HepG2 (cell line): ENCODE data around the gene FMO2. TPM values are rescaled to one million over a fixed set of nuclear protein-coding genes. Genes with fewer than 3 reads are reported as not detected.

Experiments used
- ATAC-seq: fragments of 200-7000 bp; cut with Tn5 transposase; 3 replicates; pipeline ENCODE4 v1.9.1; 2020; ENCODE audit warnings: mild to moderate bottlenecking, moderate library complexity
- BruUV-seq: library from RNA; stranded (reverse); fragments of 400-500 nt; replicated peaks from 2 replicates; lab custom pipeline; 2021; lab: Mats Ljungman, UMichigan
- CTCF ChIA-PET: fragments of 300-600 bp; formaldehyde crosslinking; extraction: SDS; loops from one replicate; lab custom pipeline; 2021; ENCODE audit warnings: low total read pairs, inconsistent platforms, low intra/inter-chr PET ratio; lab: Yijun Ruan, JAX
- POLR2A ChIA-PET: fragments of 350-600 bp; sonication (Branson Sonifier 250); formaldehyde crosslinking; loops from one replicate; lab custom pipeline; 2020; ENCODE audit warnings: antibody characterized with exemption, inconsistent platforms; lab: Yijun Ruan, JAX
- DNase-seq: peaks from one replicate; pipeline ENCODE4 v3.0.0-alpha.2; 2015; ENCODE audit warnings: low spot score
- FAIRE-seq: peaks from 3 replicates; lab custom pipeline; 2011; peaks lifted over from hg19 to GRCh38; lab: Jason Lieb, UNC
- H2AFZ ChIP-seq: one replicate; pipeline ENCODE4 v1.6.1; 2011; ENCODE audit warnings: low read length, inconsistent platforms
- H3K27ac ChIP-seq: fragments of 300-600 bp; 3 replicates; pipeline ENCODE4 v1.8.0; 2011; ENCODE audit warnings: mixed run types, mild to moderate bottlenecking, mixed read lengths, low read length, inconsistent platforms; ENCODE audit not compliant: insufficient read depth; ENCODE audit errors: extremely low read length
- H3K27me3 ChIP-seq, 2 experiments: fragments of 200-600 bp in 1 of 2; 2 replicates in 1 of 2; 3 replicates in 1 of 2; pipeline versions ENCODE4 v1.6.0 to v1.8.0; 2011; ENCODE audit warnings: low read length in 2 of 2, mild to moderate bottlenecking in 2 of 2, moderate library complexity in 2 of 2, inconsistent platforms in 1 of 2; ENCODE audit not compliant: insufficient read depth in 2 of 2, control insufficient read depth in 1 of 2
- H3K36me3 ChIP-seq, 2 experiments: fragments of 200-600 bp in 1 of 2; replicated peaks in 1 of 2; 2 replicates in 1 of 2; 3 replicates in 1 of 2; pipeline versions ENCODE4 v1.5.1 to v1.8.0; 2011; ENCODE audit warnings: low read length in 2 of 2, inconsistent platforms in 1 of 2; ENCODE audit not compliant: insufficient read depth in 2 of 2, control insufficient read depth in 1 of 2
- H3K4me1 ChIP-seq: 2 replicates; pipeline ENCODE4 v1.5.1; 2012; ENCODE audit warnings: low read length, inconsistent platforms; ENCODE audit not compliant: insufficient read depth
- H3K4me2 ChIP-seq: 2 replicates; pipeline ENCODE4 v1.6.0; 2011; ENCODE audit warnings: low read depth, low read length, inconsistent platforms
- H3K4me3 ChIP-seq, 3 experiments: fragments of 200-600 bp in 1 of 3; sonication (generic), shearing (Covaris generic) in 1 of 3; replicated peaks in 1 of 3; 2 replicates each; pipeline ENCODE4 v1.5.1; 2011 to 2016; ENCODE audit warnings: low read length in 3 of 3, inconsistent platforms in 2 of 3, low read depth in 2 of 3, mild to moderate bottlenecking in 2 of 3, control low read depth in 1 of 3, mixed read lengths in 1 of 3; ENCODE audit not compliant: insufficient read depth in 1 of 3
- H3K79me2 ChIP-seq: one replicate; pipeline ENCODE4 v1.6.1; 2011; ENCODE audit warnings: low read length, inconsistent platforms; ENCODE audit not compliant: insufficient read depth
- H3K9ac ChIP-seq: 2 replicates; pipeline ENCODE4 v1.6.0; 2011; ENCODE audit warnings: mild to moderate bottlenecking, low read depth, low read length, inconsistent platforms; ENCODE audit not compliant: insufficient read depth
- H3K9me3 ChIP-seq: 2 replicates; pipeline ENCODE4 v1.5.1; 2012; ENCODE audit warnings: mild to moderate bottlenecking, low read length
- H4K20me1 ChIP-seq: 2 replicates; pipeline ENCODE4 v1.6.0; 2011; ENCODE audit warnings: inconsistent platforms, mild to moderate bottlenecking, low read length, moderate library complexity; ENCODE audit not compliant: insufficient read depth
- GLI4 ChIP-seq: sonication (generic); formaldehyde crosslinking; IDR thresholded peaks from 2 replicates; pipeline ENCODE4 v1.5.1; 2020; ENCODE audit warnings: missing genetic modification reagents, mild to moderate bottlenecking, moderate library complexity, borderline replicate concordance
- HIVEP1 ChIP-seq: sonication (generic); formaldehyde crosslinking; IDR thresholded peaks from 2 replicates; pipeline ENCODE4 v1.4.0; 2020; ENCODE audit warnings: mild to moderate bottlenecking, missing genetic modification reagents
- MYC ChIP-seq: sonication (generic); formaldehyde crosslinking; IDR thresholded peaks from 2 replicates; pipeline ENCODE4 v1.9.0; 2021; ENCODE audit warnings: missing genetic modification reagents, borderline replicate concordance
- SSRP1 ChIP-seq: IDR thresholded peaks from 2 replicates; pipeline ENCODE4 v1.6.1; 2016; ENCODE audit warnings: control low read depth
- XRCC5 ChIP-seq: fragments of 200-400 bp; formaldehyde crosslinking; optimal IDR thresholded peaks from 2 replicates; pipeline ENCODE3; 2017; ENCODE audit warnings: mild to moderate bottlenecking, low read length
- ZNF296 ChIP-seq: sonication (generic); formaldehyde crosslinking; conservative IDR thresholded peaks from 2 replicates; pipeline ENCODE4 v1.5.0; 2020; ENCODE audit warnings: mild to moderate bottlenecking, missing genetic modification reagents
- ZNF33B ChIP-seq: sonication (generic); formaldehyde crosslinking; IDR thresholded peaks from 2 replicates; pipeline ENCODE4 v1.5.1; 2020; ENCODE audit warnings: mild to moderate bottlenecking, missing genetic modification reagents
- WGBS: methylation state at CpG from one replicate; pipeline ENCODE4 v1.1.6; 2017; ENCODE audit warnings: low lambda C conversion rate; 5-methylcytosine and 5-hydroxymethylcytosine counted together
- in situ Hi-C: cut with HindIII; loops from 2 replicates; pipeline ENCODE4 v1.10.0; 2017; ENCODE audit warnings: low pct_unique_long_range_greater_than_20kb; ENCODE audit not compliant: extremely low pct_ligation_motif_present
- intact Hi-C: fragments of 100-400 bp; cut with micrococcal nuclease; formaldehyde crosslinking; loops from one replicate; pipeline ENCODE4 v1.10.0; 2022; ENCODE audit not compliant: unreplicated experiment
- polyA plus RNA-seq, 8 experiments: library from polyadenylated mRNA; depleted of rRNA in 3 of 8; stranded (reverse) in 7 of 8; unstranded in 1 of 8; fragments of >200 nt; fragmentation: Illumina TruSeq in 4 of 8; extraction: Trizol in 4 of 8; gene quantifications; 2 replicates each; pipeline versions ENCODE4 v1.2.1 to v1.2.3, GENCODE V29; 2011 to 2016; ENCODE audit warnings: low read depth in 4 of 8, missing spikeins in 1 of 8, mixed read lengths in 1 of 8; ENCODE audit not compliant: insufficient read depth in 1 of 8
- total RNA-seq, 5 experiments: library from RNA; depleted of rRNA; stranded (reverse); fragments of >200 nt; fragmentation: Illumina TruSeq; extraction: Trizol; gene quantifications; 2 replicates each; pipeline ENCODE4 v1.2.3, GENCODE V29; 2016; ENCODE audit warnings: low read depth in 1 of 5

Gene FMO2
- total and polyA plus RNA-seq, 2 of the 13 experiments (the other 11 are each of a cell fraction or from before 2014, with no cell fraction given): not detected

GRCh38 chr1:171155484-171155883 is 29.6 kb upstream of the FMO2 start:
- H3K79me2 ChIP-seq: no peaks in the 10 kb centered on the region
- no peak overlapping the region for H3K27ac ChIP-seq
- FAIRE-seq (no peak), ATAC-seq (no peak), DNase-seq (no peak)
- CTCF ChIA-PET: no interaction called here
- no peaks in the 10 kb centered on the region for H4K20me1 ChIP-seq
- peaks cover 10% of the 10 kb centered on the region for H3K4me1 ChIP-seq
- POLR2A ChIA-PET: no interaction called here
- no peak overlapping the region for H3K4me2 ChIP-seq
- H2AFZ ChIP-seq: no peak overlapping the region
- no peaks in the 10 kb centered on the region for H3K27me3 ChIP-seq
- no TSS peak for BruUV-seq
- intact Hi-C loops (no loop called here), in situ Hi-C loops (no loop called here)
- H3K9me3 ChIP-seq: no peaks in the 10 kb centered on the region; the same call in 1 of the 2 replicates
- no peak for TF ChIP-seq SSRP1
- TF ChIP-seq ZNF296: no peak
- TF ChIP-seq ZNF33B (CRISPR knock-in tag): no peak
- no peak for TF ChIP-seq HIVEP1
- TF ChIP-seq MYC (CRISPR knock-in tag): no peak
- no peak overlapping the region for H3K9ac ChIP-seq
- no peak overlapping the region for H3K4me3 ChIP-seq
- no peaks in the 10 kb centered on the region for H3K36me3 ChIP-seq

- no peak for ATAC-seq
- in situ Hi-C loops: no loop called here
- Histone ChIP-seq H3K4me3 (no peak overlapping the region), H2AFZ (no peak overlapping the region), H3K36me3 (no peaks in the 10 kb centered on the region), H3K9me3 (no peaks in the 10 kb centered on the region; the same call in 1 of the 2 replicates), H4K20me1 (no peaks in the 10 kb centered on the region), H3K79me2 (no peaks in the 10 kb centered on the region), H3K9ac (no peak overlapping the region), H3K4me2 (no peak overlapping the region), H3K4me1 (peaks cover 22% of the 10 kb centered on the region), H3K27ac (no peak overlapping the region), H3K27me3 (no peaks in the 10 kb centered on the region)
- no TSS peak for BruUV-seq
- CTCF ChIA-PET: no interaction called here
- DNase-seq: no peak
- FAIRE-seq: no peak
- POLR2A ChIA-PET: no interaction called here
- intact Hi-C loops: no loop called here
- 65% methylated on average over 5 of the region's 5 CpGs for WGBS
- TF ChIP-seq GLI4 (CRISPR knock-in tag): no peak
- TF ChIP-seq XRCC5: no peak
Observed at GRCh38 chr1:171158096-171158495, 27.0 kb upstream of the FMO2 start.
